DND-41 (cell line): ENCODE data around the gene PERCC1.

Source experiments
- CTCF ChIP-seq: IDR thresholded peaks from 2 replicates; pipeline ENCODE4 v1.5.1; 2012; ENCODE audit warnings: borderline replicate concordance, low read length, moderate library complexity, mild to moderate bottlenecking; ENCODE audit not compliant: poor library complexity, severe bottlenecking; ENCODE audit errors: extremely low read depth
- EZH2 ChIP-seq: IDR thresholded peaks from 3 replicates; pipeline ENCODE4 v1.6.1; 2012; ENCODE audit warnings: borderline replicate concordance, low read depth, mild to moderate bottlenecking, moderate library complexity, low read length, inconsistent platforms; ENCODE audit not compliant: severe bottlenecking

DNA sequence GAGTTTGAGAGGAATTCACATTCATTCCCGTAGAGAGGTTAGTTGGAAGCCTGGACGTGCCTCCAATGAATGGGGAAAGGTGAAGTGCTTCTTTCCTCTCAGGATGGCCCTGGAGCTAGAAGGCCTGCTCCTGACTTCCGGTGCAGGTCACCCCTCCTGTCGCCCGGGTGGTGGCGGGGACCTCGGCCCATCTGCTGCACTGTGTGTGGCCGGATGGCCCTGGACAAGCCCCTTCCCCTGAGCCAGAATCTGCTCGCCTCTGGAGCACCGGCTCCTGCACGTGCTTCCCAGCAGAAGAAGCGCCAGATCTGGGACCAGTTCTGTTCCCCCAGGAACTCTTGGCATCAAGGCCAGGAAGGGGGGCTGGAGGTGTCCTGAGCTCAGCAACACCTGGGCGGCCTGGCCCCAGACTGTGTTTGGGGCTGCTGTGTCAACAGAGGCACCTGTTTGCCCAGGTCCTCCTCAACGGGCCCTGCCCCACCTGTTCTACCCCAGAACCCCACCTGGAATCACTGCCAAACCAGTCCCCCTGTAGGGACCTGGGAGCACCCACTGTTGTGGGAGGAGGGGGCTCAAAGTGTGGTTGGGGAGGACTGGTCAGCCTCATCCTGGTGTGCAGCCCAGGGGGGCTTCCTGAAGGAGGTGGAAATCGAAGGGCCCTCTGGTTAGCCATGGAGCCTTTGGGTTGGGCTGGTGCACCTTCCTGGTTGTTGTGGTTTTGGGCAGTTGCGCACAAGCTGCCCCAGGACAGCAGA, 5.1 kb upstream of the PERCC1 start:
- TF ChIP-seq CTCF (no peak), EZH2 (no peak)
